OCI-M2 (cell line): ENCODE data around the gene ZNF354B.
A peak's percentile ranks its signal among the peaks of the same experiment; 100 is the strongest.
"Not testable (repeated sequence)": the region's sequence is repeated elsewhere in the genome, so short reads cannot be mapped to it uniquely, and the experiment has no call there.

Source experiments
- DNase-seq: peaks from one replicate; lab custom pipeline; 2025; ENCODE audit not compliant: unreplicated experiment; lab: John Stamatoyannopoulos, UW

The ZNF354B gene

DNA sequence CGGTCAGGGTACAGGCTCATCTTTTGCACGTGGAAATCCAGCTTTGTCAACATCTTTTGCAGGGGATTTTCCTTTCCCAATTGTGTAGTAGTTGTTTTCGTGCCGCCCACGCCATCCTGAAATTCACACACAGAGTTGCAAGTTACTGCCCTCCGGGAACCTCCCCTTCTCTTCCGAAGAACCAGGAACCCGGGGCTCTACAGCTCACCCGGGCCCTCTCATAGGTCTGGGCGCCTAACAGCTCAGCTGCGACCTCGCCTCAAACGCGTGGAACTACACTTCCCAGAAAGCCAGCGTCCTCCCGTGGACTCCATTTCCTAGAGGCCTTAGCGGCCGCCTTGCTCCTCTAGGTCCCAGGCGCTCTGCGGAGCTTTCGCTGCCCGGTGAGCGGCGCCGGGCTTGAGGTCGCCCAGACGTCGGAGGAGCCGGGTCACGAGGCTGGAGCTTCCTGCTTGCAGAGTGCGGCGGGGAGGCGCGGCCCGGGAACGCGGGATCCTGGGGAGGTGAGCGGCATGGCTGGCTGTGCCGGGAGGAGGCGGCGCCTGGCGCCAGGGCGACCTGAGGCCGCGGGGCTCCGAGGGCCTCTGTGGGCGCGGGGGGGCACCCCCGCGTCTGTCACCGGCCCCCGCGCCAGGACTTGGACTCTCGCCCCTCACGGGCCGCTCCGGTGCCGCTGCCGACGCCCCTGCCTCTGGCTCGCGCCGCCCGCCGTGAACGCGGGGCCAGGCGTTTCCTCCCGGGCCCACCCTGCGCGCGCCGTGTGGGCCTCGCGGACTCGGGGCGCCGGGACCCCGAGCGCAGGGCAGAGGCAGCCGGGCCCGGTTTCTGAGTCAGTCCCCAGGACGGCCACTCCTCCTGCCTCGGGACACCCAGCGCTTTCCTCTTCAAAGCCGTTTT is at the start of gene ZNF354B:
Gene ZNF354B, plus strand, starts transcription at position 329 of the 897 bp plus-strand sequence. CDS start 1,095 bp downstream, outside the sequence.
- peak; percentile 49 for DNase-seq

- no peak for DNase-seq
Observed at GRCh38 chr5:178817506-178817905, 42.2 kb upstream of the ZNF354B start.

- no peak for DNase-seq
Observed at GRCh38 chr5:178818094-178818493, 41.7 kb upstream of the ZNF354B start.

DNA sequence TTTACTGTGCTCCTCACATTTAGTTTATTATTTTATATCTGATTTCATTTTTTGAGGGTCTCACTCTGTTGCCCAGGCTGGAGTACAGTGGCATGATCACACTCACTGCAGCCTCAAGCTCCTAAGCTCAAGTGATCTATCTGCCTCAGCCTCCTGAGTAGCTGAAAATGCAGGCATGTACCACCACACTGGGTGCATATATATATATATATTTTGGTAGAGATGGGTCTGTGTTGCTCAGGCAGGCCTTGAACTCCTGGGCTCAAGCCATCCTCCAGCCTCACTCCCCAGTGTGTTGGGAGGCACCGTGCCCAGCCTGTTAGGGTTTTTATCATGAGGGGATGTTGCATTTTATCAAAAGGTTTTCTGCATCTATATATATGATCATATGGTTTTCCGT is 39.8 kb upstream of the ZNF354B start:
- no peak for DNase-seq

- no peak for DNase-seq
Observed at GRCh38 chr5:178825444-178825843, 34.3 kb upstream of the ZNF354B start.

DNA sequence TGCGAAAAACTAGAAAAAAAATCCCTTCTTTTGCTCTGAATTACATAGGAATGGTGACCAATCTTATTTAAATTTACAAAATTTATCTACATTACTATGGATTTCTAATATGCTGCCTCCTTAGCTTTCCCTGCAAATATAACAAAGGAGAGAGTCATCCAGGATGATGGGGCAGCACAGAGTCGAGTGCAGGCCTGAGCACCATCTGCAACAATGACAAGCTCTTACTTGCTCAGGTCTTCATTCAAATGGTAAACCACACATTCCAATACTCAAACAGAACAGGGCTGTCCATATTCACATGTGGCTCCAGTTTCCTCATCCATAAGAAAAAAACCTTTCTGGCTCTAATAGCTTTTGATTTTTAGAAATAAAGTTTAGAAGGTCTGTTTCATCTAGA is 33.5 kb upstream of the ZNF354B start:
- DNase-seq = no peak

DNA sequence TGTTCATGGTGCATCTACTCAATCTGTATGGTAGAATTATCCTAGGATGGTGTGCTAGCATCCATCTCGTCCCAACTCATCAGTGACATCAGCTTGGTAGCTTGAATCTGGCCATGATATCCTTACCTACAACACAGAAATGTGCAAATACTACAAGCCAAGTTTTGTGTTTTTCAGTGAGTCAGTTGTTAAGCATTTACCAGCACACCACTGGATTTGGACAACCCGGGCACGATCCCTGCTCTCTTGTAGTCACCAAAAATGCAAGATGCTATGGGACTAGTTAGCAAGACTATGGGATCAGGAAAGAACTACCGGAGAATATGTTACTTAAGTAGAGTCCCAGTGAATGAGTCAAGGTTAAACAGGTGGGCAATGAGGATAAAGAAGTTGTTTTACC is 32.1 kb upstream of the ZNF354B start:
- no peak for DNase-seq

- DNase-seq = no peak
Observed at GRCh38 chr5:178831049-178831448, 28.7 kb upstream of the ZNF354B start.

GRCh38 chr5:178832618-178833201 is 27.0 kb upstream of the ZNF354B start:
- DNase-seq = no peak

- DNase-seq = no peak
Observed at GRCh38 chr5:178836628-178837027, 23.1 kb upstream of the ZNF354B start.

DNA sequence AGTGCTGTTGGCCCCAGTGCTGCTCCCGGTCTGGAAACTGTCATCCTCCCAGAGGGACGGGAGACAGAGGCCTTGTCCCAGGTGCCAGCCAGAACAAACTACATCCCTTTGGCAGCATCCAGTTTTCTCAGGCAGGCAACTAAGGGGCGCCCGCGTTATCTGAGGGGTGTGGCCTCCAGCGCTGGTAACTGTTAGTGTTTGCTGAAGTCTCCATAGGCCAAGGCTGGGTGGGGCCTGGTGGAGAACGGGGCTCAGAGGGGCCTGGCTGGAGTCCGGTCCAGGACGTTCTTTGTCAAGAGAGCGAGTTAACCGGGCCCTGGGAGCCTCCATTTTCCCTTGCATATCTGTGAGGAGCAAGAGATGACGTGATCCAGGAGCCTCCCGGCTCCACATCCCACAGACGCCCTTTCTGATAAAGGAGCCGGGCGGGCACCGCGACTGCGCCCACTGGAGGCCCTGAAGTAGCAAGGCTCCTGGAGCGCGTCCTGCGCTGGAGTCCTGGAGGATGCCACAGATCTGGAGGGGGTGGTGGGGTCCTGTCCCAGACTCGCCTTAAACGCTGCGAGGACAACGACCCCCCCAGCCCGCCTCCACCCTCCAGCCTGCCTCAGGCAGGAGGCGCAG is 20.9 kb upstream of the ZNF354B start:
- DNase-seq = not testable (repeated sequence)

- no peak for DNase-seq
Observed at GRCh38 chr5:178839319-178839704, 20.4 kb upstream of the ZNF354B start.

GRCh38 chr5:178840399-178840798 is 19.4 kb upstream of the ZNF354B start:
- not testable (repeated sequence) for DNase-seq

DNA sequence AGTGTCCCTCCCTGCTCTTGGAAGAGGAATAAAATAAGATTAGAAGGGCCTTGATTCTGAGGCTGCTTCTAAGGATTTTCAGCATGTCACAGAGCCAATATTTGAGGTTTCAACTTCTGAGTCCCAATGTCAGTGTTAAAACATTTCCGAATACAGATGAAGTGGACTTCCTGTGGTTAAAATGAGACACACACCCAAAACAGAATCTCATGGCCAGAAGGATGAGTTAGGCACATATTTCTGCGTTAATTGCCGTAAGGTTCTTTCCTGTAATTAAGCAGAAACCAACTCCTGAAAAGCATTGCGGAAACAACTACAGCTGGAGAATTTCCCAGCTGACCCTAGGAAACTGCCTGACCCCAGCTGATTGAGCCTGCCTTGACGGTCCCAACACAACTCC is 10.4 kb upstream of the ZNF354B start:
- DNase-seq = no peak

- DNase-seq = no peak
Observed at GRCh38 chr5:178851951-178852350, 7.8 kb upstream of the ZNF354B start.

GRCh38 chr5:178854284-178854683 is 5.5 kb upstream of the ZNF354B start:
- DNase-seq = no peak

DNA sequence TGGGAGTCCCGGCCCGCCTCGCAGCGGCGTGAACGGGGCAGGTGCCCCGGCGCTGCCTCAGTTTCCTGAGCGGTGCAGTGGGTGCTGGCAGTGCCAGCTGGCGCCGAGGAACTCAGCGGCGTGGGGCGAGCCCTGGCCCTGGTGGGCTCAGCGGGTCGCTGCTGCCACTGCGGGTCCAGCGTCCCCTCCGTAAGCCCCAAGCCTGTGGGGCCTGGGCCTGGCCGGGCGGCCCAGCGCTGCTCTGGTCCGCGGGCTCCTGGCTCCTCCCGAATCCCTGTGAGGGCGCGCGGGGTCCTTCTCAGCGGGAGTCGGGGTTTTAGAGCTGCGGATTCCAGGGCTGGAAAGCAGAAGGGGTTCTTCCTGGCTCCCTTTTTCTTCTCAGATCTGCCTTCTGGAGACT is 862 bp downstream of the ZNF354B start:
- DNase-seq = not testable (repeated sequence)

GRCh38 chr5:178861627-178862026 is 1.9 kb downstream of the ZNF354B start:
- DNase-seq = no peak

- no peak for DNase-seq
Observed at GRCh38 chr5:178866946-178867345, 7.2 kb downstream of the ZNF354B start.

- no peak for DNase-seq
Observed at GRCh38 chr5:178869577-178869976, 9.8 kb downstream of the ZNF354B start.

DNA sequence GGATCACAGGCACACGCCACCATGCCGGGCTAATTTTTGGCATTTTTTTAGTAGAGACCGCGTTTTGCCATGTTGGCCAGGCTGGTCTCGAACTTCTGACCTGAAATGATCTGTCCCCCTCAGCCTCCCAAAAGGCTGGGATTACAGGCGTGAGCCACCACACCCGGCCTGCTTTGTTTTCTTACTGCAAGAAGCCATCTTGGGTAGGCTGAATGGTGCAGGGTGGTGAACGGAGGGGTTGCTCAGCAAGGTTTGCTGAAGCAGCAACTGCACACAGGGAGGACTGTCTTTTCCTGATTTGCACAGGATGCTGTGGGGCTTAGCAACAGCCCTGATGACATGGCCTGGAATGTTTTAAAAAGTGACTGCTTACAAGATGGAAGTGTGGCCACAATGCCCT is 10.7 kb downstream of the ZNF354B start:
- DNase-seq = no peak

DNA sequence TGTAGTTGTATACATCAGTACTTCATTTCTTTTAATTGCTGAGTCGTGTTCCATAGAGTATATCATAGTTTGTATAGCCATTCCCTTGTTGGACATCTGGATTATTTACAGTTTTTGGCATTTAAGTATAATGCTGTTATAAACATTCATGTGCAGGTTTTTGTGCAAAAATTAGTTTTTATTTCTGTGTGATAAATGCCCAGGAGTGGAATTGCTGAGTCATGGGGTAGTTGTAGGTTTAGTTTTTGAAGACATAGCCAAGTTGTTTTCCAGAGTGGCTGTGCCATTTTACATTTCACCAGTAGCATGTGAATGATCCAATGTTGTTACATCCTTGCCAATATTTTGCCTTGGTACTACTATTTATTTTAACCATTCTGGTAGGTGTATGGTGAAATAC is 12.5 kb downstream of the ZNF354B start:
- no peak for DNase-seq
